T-cell (primary cell): ENCODE results near the gene PDS5B. TPM values are rescaled to one million over a fixed set of nuclear protein-coding genes. Genes with fewer than 3 reads are reported as not detected.

ENCODE experiments used
- ATAC-seq, 4 experiments: fragments of 200-7000 bp in 3 of 4; fragments of 150-1000 bp in 1 of 4; cut with Tn5 transposase; replicated peaks in 1 of 4; 1 replicate in 3 of 4; 2 replicates in 1 of 4; pipeline ENCODE4 v1.10.0; 2021; ENCODE audit warnings: moderate library complexity in 3 of 4, mild to moderate bottlenecking in 2 of 4, moderate number of reproducible peaks in 1 of 4
- CTCF ChIA-PET, 2 donors: fragments of 300-600 bp; sonication (Branson Sonifier 250); formaldehyde crosslinking; loops; one replicate each; lab custom pipeline; 2022; ENCODE audit warnings: antibody characterized with exemption in 2 of 2; lab: Charles Lee
- POLR2A ChIA-PET, 2 donors: fragments of 300-600 bp; sonication (Branson Sonifier 250); formaldehyde crosslinking; loops; one replicate each; lab custom pipeline; 2022; ENCODE audit warnings: antibody characterized with exemption in 2 of 2; lab: Charles Lee
- DNase-seq, 35 experiments: peaks; one replicate each; pipeline versions ENCODE4 v3.0.0 to v3.0.0-alpha.2; 2013 to 2023
- H3K27ac ChIP-seq: one replicate; pipeline ENCODE4 v1.5.1; 2013; ENCODE audit warnings: low read length
- H3K27me3 ChIP-seq, 2 experiments: replicated peaks in 1 of 2; 1 replicate in 1 of 2; 2 replicates in 1 of 2; pipeline versions ENCODE4 v1.6.1 to v1.7.0; 2013; ENCODE audit warnings: low read length in 1 of 2, mixed read lengths in 1 of 2; ENCODE audit not compliant: control insufficient read depth in 2 of 2, insufficient read depth in 2 of 2; ENCODE audit errors: extremely low read depth in 1 of 2
- H3K36me3 ChIP-seq, 2 donors: 1 replicate in 1 of 2; 2 replicates in 1 of 2; pipeline versions ENCODE4 v1.6.1 to v1.7.0; 2013; ENCODE audit warnings: low read length in 1 of 2; ENCODE audit not compliant: control insufficient read depth in 2 of 2, insufficient read depth in 1 of 2; ENCODE audit errors: extremely low read depth in 1 of 2
- H3K4me1 ChIP-seq, 2 experiments: 1 replicate in 1 of 2; 2 replicates in 1 of 2; pipeline versions ENCODE4 v1.6.1 to v1.7.0; 2013; ENCODE audit warnings: low read length in 2 of 2, mixed read lengths in 1 of 2; ENCODE audit not compliant: insufficient read depth in 2 of 2, control insufficient read depth in 1 of 2; ENCODE audit errors: extremely low read depth in 1 of 2
- H3K4me3 ChIP-seq, 2 donors: 1 replicate in 1 of 2; 2 replicates in 1 of 2; pipeline versions ENCODE4 v1.5.1 to v1.7.0; 2013; ENCODE audit warnings: mild to moderate bottlenecking in 2 of 2, low read length in 1 of 2, moderate library complexity in 1 of 2; ENCODE audit not compliant: control insufficient read depth in 1 of 2; ENCODE audit errors: extremely low read depth in 1 of 2
- H3K9me3 ChIP-seq: 2 replicates; pipeline ENCODE4 v1.7.0; 2013
- H3K27ac Mint-ChIP-seq, 2 donors: one replicate each; pipeline ENCODE4 v1.8.0; 2020 to 2021; ENCODE audit warnings: mild to moderate bottlenecking in 2 of 2, mixed read lengths in 2 of 2
- H3K27me3 Mint-ChIP-seq, 2 donors: one replicate each; pipeline ENCODE4 v1.8.0; 2021 to 2022; ENCODE audit warnings: mixed read lengths in 2 of 2
- H3K36me3 Mint-ChIP-seq: one replicate; pipeline ENCODE4 v1.8.0; 2021; ENCODE audit warnings: mixed read lengths
- H3K4me1 Mint-ChIP-seq, 3 donors: one replicate each; pipeline ENCODE4 v1.8.0; 2020 to 2022; ENCODE audit warnings: mixed read lengths in 3 of 3, mild to moderate bottlenecking in 1 of 3
- H3K4me3 Mint-ChIP-seq, 3 donors: one replicate each; pipeline ENCODE4 v1.8.0; 2020 to 2022; ENCODE audit warnings: mild to moderate bottlenecking in 3 of 3, mixed read lengths in 3 of 3, moderate library complexity in 3 of 3
- H3K9me3 Mint-ChIP-seq, 3 donors: one replicate each; pipeline ENCODE4 v1.8.0; 2020 to 2022; ENCODE audit warnings: mixed read lengths in 3 of 3
- WGBS: methylation state at CpG from one replicate; pipeline ENCODE4 v1.1.5; 2013; ENCODE audit warnings: missing lambda C conversion rate; ENCODE audit not compliant: insufficient coverage; 5-methylcytosine and 5-hydroxymethylcytosine counted together
- total RNA-seq, 35 experiments: library from RNA in 6 of 35; stranded (reverse) in 6 of 35; fragments of 120-200 nt in 1 of 35; gene quantifications; one replicate each; pipeline versions ENCODE4 v1.2.1 to v1.2.4 and lab custom pipeline; 2013 to 2026

PDS5B gene
- total RNA-seq, 5 donors from 2014 or later (not counting 1 experiment from before 2014, with no cell fraction given) = 45.4 to 48.5 (median 46.9) TPM

GRCh38 chr13:32754179-32754578 lies 167.9 kb downstream of the PDS5B start:
- no peak overlapping the region for H3K4me3 ChIP-seq
- peaks cover 0 to 21% of the 10 kb centered on the region in 2 donors for H3K36me3 ChIP-seq
- H3K27ac Mint-ChIP-seq = no peak overlapping the region
- no peaks in the 10 kb centered on the region for H3K4me1 ChIP-seq
- ATAC-seq (no peak), DNase-seq (no peak)
- H3K36me3 Mint-ChIP-seq = peaks cover 62% of the 10 kb centered on the region
- no CpG with 5 or more reads among the region's 1 CpG for WGBS
- H3K27ac ChIP-seq = no peak overlapping the region
- H3K27me3 Mint-ChIP-seq = no peaks in the 10 kb centered on the region
- CTCF ChIA-PET = no interaction called here
- no peaks in the 10 kb centered on the region for H3K27me3 ChIP-seq
- no peaks in the 10 kb centered on the region for H3K4me1 Mint-ChIP-seq
- no peaks in the 10 kb centered on the region for H3K9me3 Mint-ChIP-seq
- H3K9me3 ChIP-seq = no peaks in the 10 kb centered on the region
- no peak overlapping the region for H3K4me3 Mint-ChIP-seq
- POLR2A ChIA-PET = no interaction called here

DNA sequence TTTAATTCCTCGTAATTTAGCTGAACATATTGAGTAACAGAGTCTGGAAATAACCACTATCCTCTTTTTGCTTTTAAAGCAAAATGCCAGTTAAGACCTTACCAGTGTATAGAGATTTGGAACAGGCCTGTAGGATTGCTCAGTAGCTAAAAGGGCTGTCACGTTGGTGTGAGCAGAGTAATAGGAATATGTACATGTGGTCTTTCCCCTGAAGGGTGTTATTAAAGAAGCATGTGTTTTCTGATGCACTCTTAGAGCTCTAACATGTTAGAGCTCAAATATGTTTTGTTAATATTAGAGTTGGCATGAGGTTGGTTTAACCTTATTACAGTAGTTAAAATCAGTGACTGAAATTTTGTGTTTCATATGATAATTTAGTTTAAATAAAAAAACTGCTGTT lies 172.9 kb downstream of the PDS5B start:
- Histone ChIP-seq H3K27me3 (no peaks in the 10 kb centered on the region), H3K36me3 (peaks cover 0 to 43% of the 10 kb centered on the region in 2 donors), H3K9me3 (no peaks in the 10 kb centered on the region), H3K4me1 (no peaks in the 10 kb centered on the region), H3K4me3 (no peak overlapping the region), H3K27ac (no peak overlapping the region)
- ChIA-PET POLR2A (interaction anchor here in 1 of 2 donors (0.5 to 0.6 kb wide), 2 partner anchors 31 to 43 kb away, joined by 3 read pairs; no protein-coding TSS in a partner anchor), CTCF (interaction anchor here (0.7 to 1.0 kb wide), 2 partner anchors 22 to 1610 kb away, joined by 4 to 5 read pairs; no protein-coding TSS in a partner anchor)
- DNase-seq (no peak), ATAC-seq (no peak)
- WGBS = 100% methylated on average over 1 of the region's 2 CpGs
- Mint-ChIP-seq H3K4me1 (no peaks in the 10 kb centered on the region), H3K27ac (peak overlapping the region in 1 of 2 donors; percentile 4), H3K27me3 (no peaks in the 10 kb centered on the region), H3K36me3 (peaks cover 68% of the 10 kb centered on the region), H3K9me3 (peaks cover 4 to 12% (median 7%) of the 10 kb centered on the region in 3 donors), H3K4me3 (no peak overlapping the region)

DNA sequence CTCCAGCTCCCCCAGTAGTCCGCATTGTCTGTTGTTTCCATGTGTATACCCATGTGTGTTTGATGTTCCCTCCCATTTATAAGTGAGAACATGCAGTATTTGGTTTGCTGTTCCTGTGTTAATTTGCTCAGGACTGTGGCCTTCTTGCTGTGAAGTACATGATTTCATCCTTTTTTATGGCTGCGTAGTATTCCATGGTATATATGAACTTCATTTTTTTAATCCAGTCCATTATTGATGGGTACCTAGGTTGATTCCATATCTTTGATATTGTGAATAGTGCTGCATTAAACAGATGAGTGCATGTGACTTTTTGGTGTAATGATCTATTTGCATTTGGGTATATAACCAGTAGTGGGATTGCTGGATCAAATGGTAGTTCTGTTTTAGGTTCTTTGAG lies 175.2 kb downstream of the PDS5B start:
- Mint-ChIP-seq H3K9me3 (peaks cover 4 to 12% (median 7%) of the 10 kb centered on the region in 3 donors), H3K27ac (no peak overlapping the region), H3K4me1 (no peaks in the 10 kb centered on the region), H3K27me3 (no peaks in the 10 kb centered on the region), H3K36me3 (peaks cover 57% of the 10 kb centered on the region), H3K4me3 (no peak overlapping the region)
- ChIA-PET CTCF (no interaction called here), POLR2A (no interaction called here)
- no peaks in the 10 kb centered on the region for H3K4me1 ChIP-seq
- DNase-seq (no peak), ATAC-seq (no peak)
- no peak overlapping the region for H3K27ac ChIP-seq
- H3K4me3 ChIP-seq = no peak overlapping the region
- no peaks in the 10 kb centered on the region for H3K9me3 ChIP-seq
- H3K27me3 ChIP-seq = no peaks in the 10 kb centered on the region
- no CpG with 5 or more reads among the region's 2 CpGs for WGBS
- peaks cover 0 to 41% of the 10 kb centered on the region in 2 donors for H3K36me3 ChIP-seq

- peaks cover 0 to 4% (median 0%) of the 10 kb centered on the region in 3 donors for H3K9me3 Mint-ChIP-seq
- ChIA-PET CTCF (no interaction called here), POLR2A (interaction anchor here in 1 of 2 donors (0.7 kb wide), 1 partner anchor 10 kb away, joined by 3 read pairs; no protein-coding TSS in a partner anchor)
- H3K4me1 ChIP-seq = peaks cover 0 to 9% of the 10 kb centered on the region in 2 experiments
- peaks cover 14 to 26% (median 15%) of the 10 kb centered on the region in 3 donors for H3K4me1 Mint-ChIP-seq
- DNase-seq (no peak), ATAC-seq (no peak)
- no peaks in the 10 kb centered on the region for H3K9me3 ChIP-seq
- H3K27me3 ChIP-seq = no peaks in the 10 kb centered on the region
- no peaks in the 10 kb centered on the region for H3K27me3 Mint-ChIP-seq
- no peak overlapping the region for H3K4me3 Mint-ChIP-seq
- no peak overlapping the region for H3K4me3 ChIP-seq
- H3K27ac Mint-ChIP-seq = no peak overlapping the region
- H3K27ac ChIP-seq = no peak overlapping the region
- H3K36me3 ChIP-seq = peaks cover 0 to 12% of the 10 kb centered on the region in 2 donors
- H3K36me3 Mint-ChIP-seq = peaks cover 38% of the 10 kb centered on the region
Measured at GRCh38 chr13:32779119-32779518, 192.9 kb downstream of the PDS5B start.

- no peak overlapping the region for H3K27ac ChIP-seq
- CTCF ChIA-PET = interaction anchor here in 1 of 2 donors (0.5 kb wide), 1 partner anchor 512 kb away, joined by 5 read pairs; no protein-coding TSS in a partner anchor
- Mint-ChIP-seq H3K4me1 (peaks cover 18 to 41% (median 25%) of the 10 kb centered on the region in 3 donors), H3K4me3 (no peak overlapping the region), H3K27ac (peak overlapping the region in 1 of 2 donors; percentile 50), H3K9me3 (peaks cover 0 to 4% (median 0%) of the 10 kb centered on the region in 3 donors), H3K27me3 (no peaks in the 10 kb centered on the region), H3K36me3 (peaks cover 26% of the 10 kb centered on the region)
- ATAC-seq (no peak), DNase-seq (no peak)
- POLR2A ChIA-PET = no interaction called here
- peaks cover 0 to 9% of the 10 kb centered on the region in 2 experiments for H3K4me1 ChIP-seq
- WGBS = no CpG with 5 or more reads among the region's 2 CpGs
- no peaks in the 10 kb centered on the region for H3K27me3 ChIP-seq
- peaks cover 0 to 12% of the 10 kb centered on the region in 2 donors for H3K36me3 ChIP-seq
- no peak overlapping the region for H3K4me3 ChIP-seq
- H3K9me3 ChIP-seq = no peaks in the 10 kb centered on the region
Measured at GRCh38 chr13:32781906-32782305, 195.7 kb downstream of the PDS5B start.

DNA sequence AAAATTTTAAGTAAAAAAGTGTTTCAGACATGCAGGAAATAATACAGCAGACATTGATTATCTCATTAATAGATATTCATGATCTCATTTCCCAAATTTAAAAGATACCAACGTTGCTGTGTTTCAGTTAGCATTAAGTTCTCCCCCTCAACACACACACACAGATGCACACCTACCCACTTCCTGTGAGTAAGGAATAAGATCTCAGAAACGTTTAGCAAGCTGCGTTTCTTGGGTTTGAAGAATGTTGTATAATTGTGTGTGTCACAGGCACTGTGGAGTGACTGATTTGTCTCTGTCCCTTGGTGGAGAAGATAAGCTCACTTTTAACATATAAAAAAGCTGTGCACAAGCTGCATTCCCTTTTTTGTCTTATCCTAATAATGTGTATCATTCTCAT lies 196.8 kb downstream of the PDS5B start:
- ATAC-seq (peak; percentile 76 to 95 (median 86)), DNase-seq (peak in 7 of 35 experiments; percentile 2 to 32 (median 7))
- Histone ChIP-seq H3K36me3 (peaks cover 0 to 12% of the 10 kb centered on the region in 2 donors), H3K9me3 (no peaks in the 10 kb centered on the region), H3K4me3 (no peak overlapping the region), H3K4me1 (peaks cover 0 to 9% of the 10 kb centered on the region in 2 experiments), H3K27ac (no peak overlapping the region), H3K27me3 (no peaks in the 10 kb centered on the region)
- peaks cover 0 to 4% (median 0%) of the 10 kb centered on the region in 3 donors for H3K9me3 Mint-ChIP-seq
- H3K36me3 Mint-ChIP-seq = peaks cover 30% of the 10 kb centered on the region
- H3K27ac Mint-ChIP-seq = peak overlapping the region; percentile 69 to 74
- H3K27me3 Mint-ChIP-seq = no peaks in the 10 kb centered on the region
- ChIA-PET CTCF (no interaction called here), POLR2A (no interaction called here)
- H3K4me1 Mint-ChIP-seq = peaks cover 18 to 41% (median 25%) of the 10 kb centered on the region in 3 donors
- H3K4me3 Mint-ChIP-seq = peak overlapping the region in 1 of 3 donors; percentile 70
- no CpG with 5 or more reads among the region's 3 CpGs for WGBS
